ENCODE results near the gene RALGAPB.

GRCh38 chr20:38452880-38453624 lies 19.6 kb upstream of the RALGAPB start:
- no peak for TF ChIP-seq POLR2AphosphoS5 (IDR thresholded peaks at IDR 0.05)
- no peak for TF ChIP-seq CTCF (IDR thresholded peaks at IDR 0.05)
- no peak for TF ChIP-seq POLR2A (IDR thresholded peaks at IDR 0.05)
